Right lobe of liver (tissue), 4 donors: ENCODE results near the gene ESPN.

Experiments used
- CTCF ChIP-seq, 4 donors: fragments of 200-600 bp in 3 of 4; fragments of 450-650 bp in 1 of 4; IDR thresholded peaks; one replicate each; pipeline versions ENCODE4 v1.5.1 to v1.8.0; 2016 to 2022; ENCODE audit warnings: antibody characterized with exemption in 4 of 4, mild to moderate bottlenecking in 2 of 4
- POLR2A ChIP-seq: fragments of 450-650 bp; IDR thresholded peaks from one replicate; pipeline ENCODE4 v1.6.1; 2017; ENCODE audit warnings: antibody characterized with exemption, mild to moderate bottlenecking
- donor health status: DM: no; HTN: no; CAD: no.
- donor health status: DM: no; HTN: no; CAD: no.
- donor health status: DM: no; HTN: yes; CAD: no.

GRCh38 chr1:6438047-6438525 lies 13.5 kb downstream of the ESPN start:
- TF ChIP-seq CTCF (IDR thresholded peaks at IDR 0.05) (peak; percentile 78 to 95 (median 92)), POLR2A (no peak)
